Neural crest cell (in vitro differentiated cells): ENCODE measurements around the gene OSBPL3. TPM values are rescaled to one million over a fixed set of nuclear protein-coding genes. Genes with fewer than 3 reads are reported as not detected.

Experiments
- DNase-seq: peaks from one replicate; pipeline ENCODE4 v3.0.0; 2021; ENCODE audit warnings: low read depth, mixed read lengths, low spot score
- H3K27ac Mint-ChIP-seq: one replicate; pipeline ENCODE4 v1.8.0; 2021; ENCODE audit warnings: mild to moderate bottlenecking, mixed read lengths; ENCODE audit not compliant: unreplicated experiment
- H3K27me3 Mint-ChIP-seq: 2 replicates; pipeline ENCODE4 v1.8.0; 2021; ENCODE audit warnings: low read depth, mild to moderate bottlenecking, mixed read lengths
- H3K36me3 Mint-ChIP-seq: 2 replicates; pipeline ENCODE4 v1.8.0; 2021; ENCODE audit warnings: low read depth, mild to moderate bottlenecking, mixed read lengths
- H3K4me1 Mint-ChIP-seq: 2 replicates; pipeline ENCODE4 v1.8.0; 2021; ENCODE audit warnings: mixed read lengths
- H3K4me3 Mint-ChIP-seq: one replicate; pipeline ENCODE4 v1.8.0; 2021; ENCODE audit warnings: mild to moderate bottlenecking, mixed read lengths
- H3K9me3 Mint-ChIP-seq: 2 replicates; pipeline ENCODE4 v1.8.0; 2021; ENCODE audit warnings: mixed read lengths
- CTCF ChIP-seq: fragments of 200-600 bp; sonication (generic); conservative IDR thresholded peaks from 2 replicates; pipeline ENCODE4 v1.5.0; 2021; ENCODE audit warnings: antibody characterized with exemption, mild to moderate bottlenecking
- total RNA-seq: library from RNA; stranded (reverse); gene quantifications from 2 replicates; pipeline ENCODE4 v1.2.1, GENCODE V29; 2021

OSBPL3 gene
- total RNA-seq, 1 donor from 2014 or later = 11.8 TPM

GRCh38 chr7:24864214-24864817 is 115.7 kb downstream of the OSBPL3 start:
- TF ChIP-seq CTCF = no peak
- H3K36me3 Mint-ChIP-seq = peaks cover 12% of the 10 kb centered on the region
- H3K9me3 Mint-ChIP-seq = peaks cover 5% of the 10 kb centered on the region
- no peak overlapping the region for H3K27ac Mint-ChIP-seq
- no peaks in the 10 kb centered on the region for H3K27me3 Mint-ChIP-seq
- H3K4me1 Mint-ChIP-seq = no peaks in the 10 kb centered on the region
- DNase-seq = no peak
- H3K4me3 Mint-ChIP-seq = no peak overlapping the region

DNA sequence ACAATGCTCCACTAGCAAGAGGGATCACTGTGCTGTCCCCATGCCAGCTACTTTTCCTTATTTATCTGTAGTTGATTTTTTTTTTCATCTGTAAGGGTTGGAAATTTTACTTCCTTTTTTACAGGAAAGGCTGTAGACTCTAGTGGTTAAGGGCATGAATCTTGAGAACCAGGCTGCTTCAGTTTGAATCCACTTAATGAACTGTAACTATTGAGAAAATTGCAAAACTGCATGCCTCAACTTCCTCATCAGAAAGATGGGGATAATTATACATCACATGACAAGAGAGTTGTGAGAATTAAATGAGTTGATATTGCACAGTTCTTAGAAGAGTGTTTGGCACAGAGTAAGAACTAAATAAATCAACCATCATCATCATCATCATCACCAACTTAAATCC is 116.4 kb downstream of the OSBPL3 start:
- no peak for DNase-seq
- no peak overlapping the region for H3K4me3 Mint-ChIP-seq
- peaks cover 12% of the 10 kb centered on the region for H3K36me3 Mint-ChIP-seq
- H3K4me1 Mint-ChIP-seq = no peaks in the 10 kb centered on the region
- no peaks in the 10 kb centered on the region for H3K27me3 Mint-ChIP-seq
- no peak for TF ChIP-seq CTCF
- H3K27ac Mint-ChIP-seq = no peak overlapping the region
- H3K9me3 Mint-ChIP-seq = peaks cover 5% of the 10 kb centered on the region

DNA sequence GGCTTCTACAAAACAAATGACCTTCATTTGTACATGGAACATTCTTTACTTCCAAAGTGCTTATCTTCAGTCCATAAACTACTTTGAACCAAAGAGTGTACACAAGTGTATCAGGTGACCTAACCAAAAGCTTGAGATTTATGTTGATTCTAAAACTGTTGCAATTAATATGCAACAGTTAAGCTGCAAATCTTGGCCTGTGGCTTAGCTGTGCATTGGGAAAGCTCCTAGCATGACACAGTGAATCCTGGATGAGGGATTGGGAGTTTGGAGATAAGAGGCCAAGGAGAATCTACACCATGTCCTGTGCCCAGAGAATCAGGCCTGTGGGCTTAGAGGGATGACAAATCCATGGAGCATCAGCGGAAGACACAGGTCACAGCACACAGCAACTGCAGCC is 117.5 kb downstream of the OSBPL3 start:
- Mint-ChIP-seq H3K27ac (no peak overlapping the region), H3K4me3 (no peak overlapping the region), H3K9me3 (peaks cover 5% of the 10 kb centered on the region), H3K4me1 (peaks cover 7% of the 10 kb centered on the region), H3K27me3 (no peaks in the 10 kb centered on the region), H3K36me3 (peaks cover 10% of the 10 kb centered on the region)
- no peak for TF ChIP-seq CTCF
- no peak for DNase-seq

DNA sequence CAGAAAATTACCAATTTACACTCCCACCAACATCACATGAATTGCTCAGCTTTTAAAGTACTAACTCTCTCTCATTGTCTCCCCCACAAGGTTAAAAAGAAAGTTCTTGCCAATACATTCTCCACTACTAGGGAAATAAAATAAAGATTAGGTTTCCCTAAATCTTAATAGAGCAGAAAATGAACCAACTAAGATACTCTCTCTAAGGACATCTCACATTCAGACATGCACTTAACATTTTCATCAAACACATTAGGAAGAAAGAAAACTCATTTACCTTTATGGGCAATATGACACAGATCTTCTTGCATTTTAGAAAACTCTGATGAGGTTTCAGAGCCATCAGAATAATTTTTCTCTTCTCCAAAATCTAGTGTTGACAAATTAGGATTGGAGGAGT is 118.6 kb downstream of the OSBPL3 start:
- DNase-seq = no peak
- Mint-ChIP-seq H3K36me3 (peaks cover 9% of the 10 kb centered on the region), H3K9me3 (peaks cover 5% of the 10 kb centered on the region), H3K27me3 (no peaks in the 10 kb centered on the region), H3K27ac (no peak overlapping the region), H3K4me3 (no peak overlapping the region), H3K4me1 (peaks cover 7% of the 10 kb centered on the region)
- no peak for TF ChIP-seq CTCF

- Mint-ChIP-seq H3K27ac (no peak overlapping the region), H3K4me3 (no peak overlapping the region), H3K4me1 (peaks cover 7% of the 10 kb centered on the region), H3K9me3 (peaks cover 5% of the 10 kb centered on the region), H3K36me3 (peaks cover 9% of the 10 kb centered on the region), H3K27me3 (no peaks in the 10 kb centered on the region)
- TF ChIP-seq CTCF = no peak
- no peak for DNase-seq
Measured at GRCh38 chr7:24860611-24861010, 119.4 kb downstream of the OSBPL3 start.
